Loucy (cell line): ENCODE results near the gene GALNT11.

Source experiments
- EZH2phosphoT487 ChIP-seq: fragments of 200-600 bp; IDR thresholded peaks from 2 replicates; pipeline ENCODE4 v1.6.1; 2018; ENCODE audit warnings: antibody characterized with exemption, mild to moderate bottlenecking, moderate library complexity, borderline replicate concordance
- TF ChIP-seq, protein P1 (sequence below): fragments of 200-600 bp; sonication (generic); conservative IDR thresholded peaks from 2 replicates; pipeline ENCODE4 v1.5.1; 2014; ENCODE audit warnings: mild to moderate bottlenecking, antibody characterized with exemption, low read length

DNA sequence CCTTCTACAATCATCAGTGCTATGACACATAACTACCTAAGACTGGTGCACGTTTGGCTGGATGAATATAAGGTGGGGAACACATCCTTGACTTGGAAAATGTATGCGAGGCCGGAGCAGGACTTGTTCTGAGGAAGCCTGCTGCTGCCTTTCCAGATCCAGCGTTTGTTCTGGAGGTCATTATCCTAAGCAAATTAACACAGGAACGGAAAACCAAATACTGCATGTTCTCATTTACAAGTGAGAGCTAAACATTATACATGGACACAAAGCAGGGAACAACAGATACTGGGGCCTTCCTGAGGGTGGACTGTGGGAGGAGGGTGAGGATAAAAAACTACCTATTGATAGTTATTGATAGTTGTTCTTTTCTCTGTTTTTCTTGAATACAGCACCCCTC lies 10.8 kb upstream of the GALNT11 start:
- TF ChIP-seq EZH2phosphoT487: no peak
- TF ChIP-seq, protein P1, sequence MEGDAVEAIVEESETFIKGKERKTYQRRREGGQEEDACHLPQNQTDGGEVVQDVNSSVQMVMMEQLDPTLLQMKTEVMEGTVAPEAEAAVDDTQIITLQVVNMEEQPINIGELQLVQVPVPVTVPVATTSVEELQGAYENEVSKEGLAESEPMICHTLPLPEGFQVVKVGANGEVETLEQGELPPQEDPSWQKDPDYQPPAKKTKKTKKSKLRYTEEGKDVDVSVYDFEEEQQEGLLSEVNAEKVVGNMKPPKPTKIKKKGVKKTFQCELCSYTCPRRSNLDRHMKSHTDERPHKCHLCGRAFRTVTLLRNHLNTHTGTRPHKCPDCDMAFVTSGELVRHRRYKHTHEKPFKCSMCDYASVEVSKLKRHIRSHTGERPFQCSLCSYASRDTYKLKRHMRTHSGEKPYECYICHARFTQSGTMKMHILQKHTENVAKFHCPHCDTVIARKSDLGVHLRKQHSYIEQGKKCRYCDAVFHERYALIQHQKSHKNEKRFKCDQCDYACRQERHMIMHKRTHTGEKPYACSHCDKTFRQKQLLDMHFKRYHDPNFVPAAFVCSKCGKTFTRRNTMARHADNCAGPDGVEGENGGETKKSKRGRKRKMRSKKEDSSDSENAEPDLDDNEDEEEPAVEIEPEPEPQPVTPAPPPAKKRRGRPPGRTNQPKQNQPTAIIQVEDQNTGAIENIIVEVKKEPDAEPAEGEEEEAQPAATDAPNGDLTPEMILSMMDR: no peak
